Measurements from ENCODE around the gene AFAP1. TPM values are rescaled to one million over a fixed set of nuclear protein-coding genes. Genes with fewer than 3 reads are reported as not detected.

Gene AFAP1
- total and polyA plus RNA-seq, 2 donors (not counting 1 experiment from before 2014, with no cell fraction given), result 0.03 to 0.44 TPM

DNA sequence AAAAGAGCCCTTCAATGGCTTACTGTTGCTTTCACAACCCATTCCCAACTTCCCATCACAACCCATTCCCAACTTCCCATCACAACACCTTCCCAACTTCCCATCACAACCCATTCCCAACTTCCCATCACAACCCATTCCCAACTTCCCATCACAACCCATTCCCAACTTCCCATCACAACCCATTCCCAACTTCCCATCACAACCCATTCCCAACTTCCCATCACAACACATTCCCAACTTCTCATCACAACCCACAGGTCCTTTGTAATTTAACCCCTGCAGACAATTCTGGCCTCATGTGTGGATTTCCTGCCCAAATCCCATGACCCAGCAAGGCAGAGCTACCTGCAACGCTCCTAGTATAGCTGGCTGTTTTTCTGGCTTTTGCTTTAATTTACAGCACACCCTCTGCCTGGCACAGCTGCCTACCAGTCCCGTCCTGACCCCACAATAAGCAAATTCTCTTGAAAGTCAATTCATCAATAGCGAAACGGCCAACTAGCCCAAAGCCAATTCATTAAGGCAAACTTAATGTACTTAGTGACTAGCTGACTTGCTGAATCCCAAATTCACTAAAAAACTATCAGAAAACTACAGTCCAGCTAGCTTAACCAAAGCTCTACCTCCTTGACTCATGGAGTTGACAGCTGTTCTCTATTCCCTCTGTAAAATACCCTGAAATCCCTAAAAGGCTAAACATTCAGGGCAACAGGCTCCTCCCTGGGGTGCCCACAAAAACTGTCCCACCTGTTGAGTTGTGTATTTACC, 75.6 kb downstream of the AFAP1 start:
- WGBS (ENCODE audit: insufficient coverage), result 91% methylated on average over 4 of the region's 4 CpGs
- peaks cover 2% of the 10 kb centered on the region for H3K9me3 Mint-ChIP-seq (ENCODE audit: insufficient read depth)
- H3K79me2 ChIP-seq (ENCODE audit: control insufficient read depth, insufficient read depth, low read length), result no peaks in the 10 kb centered on the region
- H3K9ac ChIP-seq (ENCODE audit: low read length), result no peak overlapping the region
- no peak for TF ChIP-seq EZH2 (IDR thresholded peaks at IDR 0.05; ENCODE audit: borderline replicate concordance, insufficient read depth, low read depth, low read length, poor library complexity, severe bottlenecking)
- TF ChIP-seq, protein P1, sequence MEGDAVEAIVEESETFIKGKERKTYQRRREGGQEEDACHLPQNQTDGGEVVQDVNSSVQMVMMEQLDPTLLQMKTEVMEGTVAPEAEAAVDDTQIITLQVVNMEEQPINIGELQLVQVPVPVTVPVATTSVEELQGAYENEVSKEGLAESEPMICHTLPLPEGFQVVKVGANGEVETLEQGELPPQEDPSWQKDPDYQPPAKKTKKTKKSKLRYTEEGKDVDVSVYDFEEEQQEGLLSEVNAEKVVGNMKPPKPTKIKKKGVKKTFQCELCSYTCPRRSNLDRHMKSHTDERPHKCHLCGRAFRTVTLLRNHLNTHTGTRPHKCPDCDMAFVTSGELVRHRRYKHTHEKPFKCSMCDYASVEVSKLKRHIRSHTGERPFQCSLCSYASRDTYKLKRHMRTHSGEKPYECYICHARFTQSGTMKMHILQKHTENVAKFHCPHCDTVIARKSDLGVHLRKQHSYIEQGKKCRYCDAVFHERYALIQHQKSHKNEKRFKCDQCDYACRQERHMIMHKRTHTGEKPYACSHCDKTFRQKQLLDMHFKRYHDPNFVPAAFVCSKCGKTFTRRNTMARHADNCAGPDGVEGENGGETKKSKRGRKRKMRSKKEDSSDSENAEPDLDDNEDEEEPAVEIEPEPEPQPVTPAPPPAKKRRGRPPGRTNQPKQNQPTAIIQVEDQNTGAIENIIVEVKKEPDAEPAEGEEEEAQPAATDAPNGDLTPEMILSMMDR (IDR thresholded peaks at IDR 0.05), result no peak
- intact Hi-C loops (cut with micrococcal nuclease), result no loop called here
- H3K4me2 ChIP-seq (replicated peaks; ENCODE audit: low read depth, low read length, poor library complexity, severe bottlenecking), result no peak overlapping the region
- POLR2A ChIA-PET, result no interaction called here
- DNase-seq (peak; percentile 13), ATAC-seq (ENCODE audit: low read depth) (no peak)
- H2AFZ ChIP-seq (ENCODE audit: insufficient read depth, low read depth, low read length, poor library complexity, severe bottlenecking), result no peak overlapping the region
- H3K27ac ChIP-seq (ENCODE audit: low read length in 2 of 2), result no peak overlapping the region
- no peaks in the 10 kb centered on the region for H3K4me1 ChIP-seq (ENCODE audit: control insufficient read depth in 2 of 2, insufficient read depth in 2 of 2, low read length in 2 of 2)
- H3K4me3 ChIP-seq (ENCODE audit: control extremely low read depth in 1 of 5, extremely low read depth in 1 of 5, insufficient read depth in 1 of 5, low read depth in 2 of 5, low read length in 4 of 5), result no peak overlapping the region
- peak overlapping the region; percentile 37 for H3K4me3 Mint-ChIP-seq
- H4K20me1 ChIP-seq (ENCODE audit: control insufficient read depth, insufficient read depth, low read length, poor library complexity, severe bottlenecking), result no peaks in the 10 kb centered on the region
- H3K27me3 ChIP-seq (replicated peaks in 1 of 4; ENCODE audit: control extremely low read depth in 1 of 4, control insufficient read depth in 3 of 4, insufficient read depth in 4 of 4, low read length in 3 of 4), result no peaks in the 10 kb centered on the region
- H3K4me1 Mint-ChIP-seq, result no peaks in the 10 kb centered on the region
- peaks cover 12% of the 10 kb centered on the region for H3K27me3 Mint-ChIP-seq
- peaks cover 0 to 2% (median 0%) of the 10 kb centered on the region in 3 donors for H3K9me3 ChIP-seq (ENCODE audit: control extremely low read depth in 1 of 3, control insufficient read depth in 2 of 3, insufficient read depth in 1 of 3, low read length in 2 of 3)
- no peaks in the 10 kb centered on the region for H3K36me3 ChIP-seq (replicated peaks in 1 of 2; ENCODE audit: control extremely low read depth in 1 of 2, control insufficient read depth in 1 of 2, extremely low read depth in 1 of 2, insufficient read depth in 2 of 2, low read length in 1 of 2)
- CTCF ChIA-PET, result interaction anchor here (0.6 to 1.1 kb wide), 2 partner anchors 9 to 62 kb away, joined by 3 to 4 read pairs; no protein-coding TSS in a partner anchor
- peak overlapping the region; percentile 83 for H3K27ac Mint-ChIP-seq

DNA sequence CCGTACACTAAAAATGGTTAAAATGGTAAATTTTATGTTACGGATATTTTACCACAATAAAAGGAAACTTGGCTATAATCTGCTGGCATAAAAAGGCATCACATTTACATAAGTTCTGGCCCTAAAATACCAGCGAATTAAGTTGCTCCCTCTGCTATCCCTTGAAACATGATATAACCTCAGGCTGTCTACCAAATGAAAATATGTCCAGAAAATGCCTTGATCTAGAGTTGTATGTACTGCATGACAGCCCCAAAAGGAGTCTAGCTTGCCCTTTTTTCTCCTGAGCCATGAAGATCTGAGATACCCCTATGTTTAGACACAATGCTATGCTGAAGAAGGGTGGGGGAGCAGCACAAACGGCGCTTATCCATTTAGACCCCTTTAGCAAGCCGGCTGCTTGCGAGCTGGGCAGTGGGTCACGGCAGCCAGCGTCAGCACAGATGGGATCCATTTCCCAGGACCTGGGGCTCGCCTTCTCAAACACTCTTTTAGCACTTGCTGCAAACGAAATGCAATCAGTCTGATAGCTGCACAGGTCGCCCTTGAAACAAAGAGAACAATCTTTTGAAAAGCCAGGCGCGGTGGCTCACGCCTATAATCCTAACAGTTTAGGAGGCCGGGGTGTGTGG, 77.0 kb downstream of the AFAP1 start:
- DNase-seq, result no peak
- ChIA-PET CTCF (no interaction called here), POLR2A (no interaction called here)
- 89% methylated on average over 13 of the region's 16 CpGs for WGBS (ENCODE audit: insufficient coverage)
- Mint-ChIP-seq H3K4me3 (no peak overlapping the region), H3K27me3 (peaks cover 24% of the 10 kb centered on the region), H3K4me1 (no peaks in the 10 kb centered on the region), H3K27ac (no peak overlapping the region), H3K9me3 (ENCODE audit: insufficient read depth) (peaks cover 2% of the 10 kb centered on the region)
- H3K27me3 ChIP-seq (replicated peaks in 1 of 4; ENCODE audit: control extremely low read depth in 1 of 4, control insufficient read depth in 3 of 4, insufficient read depth in 4 of 4, low read length in 3 of 4), result no peaks in the 10 kb centered on the region
- no peaks in the 10 kb centered on the region for H3K36me3 ChIP-seq (replicated peaks in 1 of 2; ENCODE audit: control extremely low read depth in 1 of 2, control insufficient read depth in 1 of 2, extremely low read depth in 1 of 2, insufficient read depth in 2 of 2, low read length in 1 of 2)
- H3K4me2 ChIP-seq (replicated peaks; ENCODE audit: low read depth, low read length, poor library complexity, severe bottlenecking), result no peak overlapping the region
- H3K4me3 ChIP-seq (ENCODE audit: control extremely low read depth in 1 of 5, extremely low read depth in 1 of 5, insufficient read depth in 1 of 5, low read depth in 2 of 5, low read length in 4 of 5), result no peak overlapping the region
- no peak for TF ChIP-seq EZH2 (IDR thresholded peaks at IDR 0.05; ENCODE audit: borderline replicate concordance, insufficient read depth, low read depth, low read length, poor library complexity, severe bottlenecking)
- TF ChIP-seq, protein P1 (IDR thresholded peaks at IDR 0.05), result no peak
- intact Hi-C loops (cut with micrococcal nuclease), result no loop called here
- no peaks in the 10 kb centered on the region for H3K9me3 ChIP-seq (ENCODE audit: control extremely low read depth in 1 of 3, control insufficient read depth in 2 of 3, insufficient read depth in 1 of 3, low read length in 2 of 3)
- no peak for ATAC-seq (ENCODE audit: low read depth)
- H3K9ac ChIP-seq (ENCODE audit: low read length), result no peak overlapping the region
- no peak overlapping the region for H2AFZ ChIP-seq (ENCODE audit: insufficient read depth, low read depth, low read length, poor library complexity, severe bottlenecking)
- H3K27ac ChIP-seq (ENCODE audit: low read length in 2 of 2), result no peak overlapping the region
- H3K4me1 ChIP-seq (ENCODE audit: control insufficient read depth in 2 of 2, insufficient read depth in 2 of 2, low read length in 2 of 2), result no peaks in the 10 kb centered on the region
- no peaks in the 10 kb centered on the region for H4K20me1 ChIP-seq (ENCODE audit: control insufficient read depth, insufficient read depth, low read length, poor library complexity, severe bottlenecking)
- H3K79me2 ChIP-seq (ENCODE audit: control insufficient read depth, insufficient read depth, low read length), result no peaks in the 10 kb centered on the region

Measured in B cell (primary cell).